ENCODE results near the gene UBE3B.

GRCh38 chr12:109525279-109525585, 47.8 kb downstream of the UBE3B start:
- no peak for TF ChIP-seq CTCF (IDR thresholded peaks at IDR 0.05)
- no peak for TF ChIP-seq POLR2AphosphoS5 (IDR thresholded peaks at IDR 0.05)
- TF ChIP-seq POLR2A (IDR thresholded peaks at IDR 0.05; ENCODE audit: low read depth): no peak
